Measurements from ENCODE around the gene WASHC3.
A peak's percentile ranks its signal among the peaks of the same experiment; 100 is the strongest.

WASHC3 gene

GRCh38 chr12:102009796-102010195 is 52.0 kb downstream of the WASHC3 start:
- Histone ChIP-seq H3K9ac (peak overlapping the region in 8 of 11 experiments; percentile 15 to 74 (median 50); a peak in 5 of 22 replicates), H3K4me3 (0 out of 20 replicates have a peak overlapping the region, but pooled peaks of 2 of the 10 experiments have one; percentile 6 to 22), H3K27me3 (no peaks in the 10 kb centered on the region), H4K20me1 (no peaks in the 10 kb centered on the region), H3K36me3 (peaks cover 0 to 35% (median 0%) of the 10 kb centered on the region in 11 experiments; a peak in 5 of 22 replicates), H3K4me1 (peaks cover 20 to 26% (median 23%) of the 10 kb centered on the region in 10 experiments), H3K4me2 (peak overlapping the region; percentile 60 to 89 (median 78)), H3K9me3 (replicated peaks in 1 of 11) (no peaks in the 10 kb centered on the region), H3K27ac (peak overlapping the region in 9 of 11 experiments; percentile 69 to 87 (median 82); a peak in 18 of 22 replicates)
- TF ChIP-seq Cebpa-rat (IDR thresholded peaks at IDR 0.05), result no peak

DNA sequence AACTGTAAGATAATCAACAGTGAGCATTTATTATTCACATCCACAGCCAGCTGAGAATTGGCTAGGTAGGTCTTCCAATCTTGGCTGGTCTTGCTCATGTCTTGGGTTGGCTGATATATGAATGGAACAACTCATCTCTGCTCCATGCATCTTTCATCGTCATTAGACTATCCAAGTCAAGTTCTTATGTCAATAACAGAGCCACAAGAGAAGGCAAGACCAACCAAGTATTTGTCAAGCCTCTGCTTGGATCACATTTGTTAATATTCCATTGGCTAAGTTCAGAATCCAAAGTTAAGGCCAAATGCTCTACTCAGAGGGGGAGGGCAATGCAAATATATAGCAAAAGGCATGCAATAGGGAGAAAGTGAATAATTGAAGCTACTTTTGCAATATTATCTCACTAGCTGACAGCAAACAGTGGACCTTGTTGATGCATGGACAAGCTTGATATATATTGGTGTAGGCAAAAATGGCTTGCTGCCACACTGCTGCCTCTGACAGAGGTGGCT is 53.1 kb downstream of the WASHC3 start:
- Histone ChIP-seq H3K9ac (no peak overlapping the region), H3K27ac (peak overlapping the region in 2 of 11 experiments; percentile 73 to 86; a peak in 2 of 22 replicates), H3K4me3 (no peak overlapping the region), H3K4me1 (peaks cover 20 to 26% (median 23%) of the 10 kb centered on the region in 10 experiments), H4K20me1 (no peaks in the 10 kb centered on the region), H3K9me3 (replicated peaks in 1 of 11) (no peaks in the 10 kb centered on the region), H3K36me3 (peaks cover 0 to 29% (median 0%) of the 10 kb centered on the region in 11 experiments; a peak in 5 of 22 replicates), H3K27me3 (no peaks in the 10 kb centered on the region), H3K4me2 (no peak overlapping the region)
- TF ChIP-seq Cebpa-rat (IDR thresholded peaks at IDR 0.05), result no peak

- Histone ChIP-seq H3K4me3 (no peak overlapping the region), H3K27ac (no peak overlapping the region), H3K36me3 (peaks cover 0 to 6% (median 0%) of the 10 kb centered on the region in 11 experiments; a peak in 1 of 22 replicates), H3K9ac (no peak overlapping the region), H3K4me2 (no peak overlapping the region), H3K4me1 (peaks cover 8 to 12% (median 10%) of the 10 kb centered on the region in 10 experiments), H3K9me3 (replicated peaks in 1 of 11) (no peaks in the 10 kb centered on the region), H3K27me3 (no peaks in the 10 kb centered on the region), H4K20me1 (no peaks in the 10 kb centered on the region)
- no peak for TF ChIP-seq Cebpa-rat (IDR thresholded peaks at IDR 0.05)
These were observed 56.5 kb downstream of the WASHC3 start for GRCh38 chr12:102005256-102005655.

GRCh38 chr12:101997102-101997501 is 64.7 kb downstream of the WASHC3 start:
- no peak for TF ChIP-seq Cebpa-rat (IDR thresholded peaks at IDR 0.05)
- Histone ChIP-seq H4K20me1 (no peaks in the 10 kb centered on the region), H3K4me1 (no peaks in the 10 kb centered on the region), H3K27me3 (no peaks in the 10 kb centered on the region), H3K4me3 (no peak overlapping the region), H3K27ac (no peak overlapping the region), H3K9me3 (replicated peaks in 1 of 11) (no peaks in the 10 kb centered on the region), H3K4me2 (no peak overlapping the region), H3K9ac (no peak overlapping the region), H3K36me3 (no peaks in the 10 kb centered on the region)

- H3K27me3 ChIP-seq, result no peaks in the 10 kb centered on the region
- no peak overlapping the region for H3K9ac ChIP-seq
- no peaks in the 10 kb centered on the region for H3K4me1 ChIP-seq
- no peaks in the 10 kb centered on the region for H3K9me3 ChIP-seq (replicated peaks in 1 of 11)
- no peak overlapping the region for H3K27ac ChIP-seq
- no peak overlapping the region for H3K4me3 ChIP-seq
- no peak overlapping the region for H3K4me2 ChIP-seq
- TF ChIP-seq Cebpa-rat (IDR thresholded peaks at IDR 0.05), result no peak
- no peaks in the 10 kb centered on the region for H3K36me3 ChIP-seq
- H4K20me1 ChIP-seq, result no peaks in the 10 kb centered on the region
These were observed 66.1 kb downstream of the WASHC3 start for GRCh38 chr12:101995684-101996083.

DNA sequence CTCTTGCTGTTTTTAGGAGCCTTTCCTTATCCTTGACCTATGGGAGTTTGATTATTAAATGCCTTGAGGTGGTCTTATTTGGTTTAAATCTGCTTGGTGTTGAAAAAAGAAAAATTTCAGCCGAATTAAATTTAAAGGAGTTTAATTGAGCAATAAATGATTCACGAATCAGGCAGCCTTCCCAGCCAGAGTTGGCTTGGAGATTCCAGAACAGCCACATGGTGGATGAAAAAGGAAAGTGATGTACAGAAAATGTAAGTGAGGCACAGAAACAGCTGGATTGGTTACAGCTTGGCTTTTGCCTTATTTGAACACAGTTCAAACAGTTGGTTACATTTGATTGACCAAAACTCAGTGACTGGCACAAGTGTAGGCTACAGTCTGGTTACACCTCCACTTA is 69.7 kb downstream of the WASHC3 start:
- Histone ChIP-seq H3K27me3 (no peaks in the 10 kb centered on the region), H4K20me1 (no peaks in the 10 kb centered on the region), H3K9me3 (replicated peaks in 1 of 11) (no peaks in the 10 kb centered on the region), H3K4me3 (no peak overlapping the region), H3K4me2 (no peak overlapping the region), H3K4me1 (no peaks in the 10 kb centered on the region), H3K9ac (no peak overlapping the region), H3K27ac (no peak overlapping the region), H3K36me3 (no peaks in the 10 kb centered on the region)
- no peak for TF ChIP-seq Cebpa-rat (IDR thresholded peaks at IDR 0.05)

GRCh38 chr12:101982307-101982706 is 79.5 kb downstream of the WASHC3 start:
- H3K9me3 ChIP-seq (replicated peaks in 1 of 11), result no peaks in the 10 kb centered on the region; a peak in 1 of 22 replicates
- H3K27ac ChIP-seq, result no peak overlapping the region
- no peaks in the 10 kb centered on the region for H3K36me3 ChIP-seq
- H3K4me3 ChIP-seq, result no peak overlapping the region
- H3K9ac ChIP-seq, result no peak overlapping the region
- no peaks in the 10 kb centered on the region for H3K4me1 ChIP-seq
- no peak overlapping the region for H3K4me2 ChIP-seq
- no peaks in the 10 kb centered on the region for H3K27me3 ChIP-seq
- TF ChIP-seq Cebpa-rat (IDR thresholded peaks at IDR 0.05), result no peak
- no peaks in the 10 kb centered on the region for H4K20me1 ChIP-seq

DNA sequence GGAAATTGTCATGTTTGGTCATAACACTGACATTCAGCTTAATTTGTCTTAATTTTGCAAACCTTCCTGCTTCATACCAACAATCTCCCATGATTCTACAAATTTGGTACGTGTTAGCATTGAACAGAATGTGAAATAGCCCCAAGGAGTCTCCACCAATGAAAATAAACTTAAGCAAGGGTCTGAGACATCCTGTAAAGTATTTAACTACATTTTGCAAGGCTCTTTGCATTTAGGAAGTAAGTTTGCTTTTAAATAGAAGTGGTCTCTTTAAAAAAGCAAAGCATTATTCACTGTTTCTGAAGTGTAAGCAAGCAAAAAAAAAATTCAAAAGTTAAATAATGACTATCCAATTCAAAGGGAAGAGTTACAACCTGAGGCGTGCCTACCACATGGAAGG is 79.9 kb downstream of the WASHC3 start:
- no peaks in the 10 kb centered on the region; a peak in 1 of 22 replicates for H3K9me3 ChIP-seq (replicated peaks in 1 of 11)
- no peaks in the 10 kb centered on the region for H4K20me1 ChIP-seq
- no peak overlapping the region for H3K9ac ChIP-seq
- H3K4me1 ChIP-seq, result no peaks in the 10 kb centered on the region
- H3K27me3 ChIP-seq, result no peaks in the 10 kb centered on the region
- H3K36me3 ChIP-seq, result no peaks in the 10 kb centered on the region
- no peak overlapping the region for H3K4me2 ChIP-seq
- H3K4me3 ChIP-seq, result no peak overlapping the region
- H3K27ac ChIP-seq, result no peak overlapping the region
- no peak for TF ChIP-seq Cebpa-rat (IDR thresholded peaks at IDR 0.05)

DNA sequence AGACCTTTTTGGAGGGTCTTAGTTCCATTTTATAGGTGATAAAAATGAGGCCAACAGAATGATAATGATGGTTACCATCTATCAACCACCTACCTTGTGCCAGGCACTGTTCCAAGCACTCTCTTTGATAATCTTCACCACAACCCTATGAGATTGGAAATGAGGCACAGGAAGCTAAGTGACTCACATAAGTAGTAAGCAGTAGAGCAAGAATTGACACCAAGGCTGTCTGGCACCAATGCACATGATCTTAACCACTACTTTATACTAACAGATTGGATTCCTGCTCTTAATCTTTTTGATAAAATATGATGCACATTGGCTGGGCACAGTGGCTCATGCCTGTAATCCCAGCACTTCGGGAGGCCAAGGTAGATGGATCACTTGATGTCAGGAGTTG is 93.0 kb downstream of the WASHC3 start:
- Histone ChIP-seq H3K9ac (no peak overlapping the region), H3K9me3 (replicated peaks in 1 of 11) (peaks cover 0 to 14% (median 0%) of the 10 kb centered on the region in 11 experiments; a peak in 3 of 22 replicates), H3K27ac (peak overlapping the region in 3 of 11 experiments; percentile 58 to 66 (median 60); a peak in 6 of 22 replicates), H3K36me3 (no peaks in the 10 kb centered on the region), H3K4me2 (peak overlapping the region in 7 of 11 experiments; percentile 8 to 75 (median 46); a peak in 9 of 22 replicates), H3K4me3 (no peak overlapping the region), H3K27me3 (no peaks in the 10 kb centered on the region), H4K20me1 (no peaks in the 10 kb centered on the region), H3K4me1 (peaks cover 12 to 25% (median 23%) of the 10 kb centered on the region in 10 experiments)
- TF ChIP-seq Cebpa-rat (IDR thresholded peaks at IDR 0.05), result no peak

DNA sequence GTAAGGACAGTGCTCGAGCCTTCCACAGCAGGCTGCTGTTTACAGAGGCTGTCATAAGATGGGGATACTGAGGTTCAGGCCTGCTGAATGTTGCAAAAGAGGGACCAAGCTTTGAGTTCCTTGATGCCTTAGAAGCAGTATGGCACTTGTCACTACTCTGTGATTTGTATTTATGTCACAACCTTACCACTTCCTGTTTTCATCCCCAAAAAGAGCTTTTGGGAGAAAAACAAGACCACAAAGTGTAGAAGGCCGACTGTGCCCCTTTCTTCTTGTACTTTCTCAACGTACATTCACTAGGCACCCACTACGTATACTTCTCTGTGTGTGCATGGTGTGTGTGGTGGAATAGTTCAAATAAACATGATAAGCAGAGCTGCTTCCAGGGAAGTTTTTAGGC is 94.3 kb downstream of the WASHC3 start:
- H3K4me2 ChIP-seq, result peak overlapping the region; percentile 35 to 76 (median 63)

More for the DNA sequence above, 94.3 kb downstream of the WASHC3 start:
- no peaks in the 10 kb centered on the region for H4K20me1 ChIP-seq
- peaks cover 0 to 14% (median 0%) of the 10 kb centered on the region in 11 experiments; a peak in 3 of 22 replicates for H3K9me3 ChIP-seq (replicated peaks in 1 of 11)
- no peaks in the 10 kb centered on the region for H3K27me3 ChIP-seq
- peak in 7 of 11 experiments; percentile 36 to 80 (median 57); a peak in 9 of 22 replicates for TF ChIP-seq Cebpa-rat (IDR thresholded peaks at IDR 0.05)
- H3K27ac ChIP-seq, result peak overlapping the region in 8 of 11 experiments; percentile 29 to 66 (median 56); a peak in 14 of 22 replicates
- H3K4me3 ChIP-seq, result no peak overlapping the region
- peaks cover 12 to 25% (median 23%) of the 10 kb centered on the region in 10 experiments for H3K4me1 ChIP-seq
- H3K9ac ChIP-seq, result no peak overlapping the region; a peak in 1 of 22 replicates
- H3K36me3 ChIP-seq, result no peaks in the 10 kb centered on the region

All from BLaER1 treated with 17β-estradiol and CSF1 and Interleukin-3, amounts not matched to agents 10 nM and 100 nM (cell line).